K562 (cell line): Measurements from ENCODE around the gene CLCN1. TPM values are rescaled to one million over a fixed set of nuclear protein-coding genes. Genes with fewer than 3 reads are reported as not detected.

Source experiments
- CXXC5 ChIP-seq: fragments of 250-450 bp; sonication (Bioruptor Pico); IDR thresholded peaks from 2 replicates; pipeline ENCODE4 v1.8.0; 2022; ENCODE audit warnings: inconsistent platforms, mild to moderate bottlenecking, moderate library complexity
- EHMT2 ChIP-seq: fragments of 450-650 bp; IDR thresholded peaks from 2 replicates; pipeline ENCODE4 v1.6.1; 2018; ENCODE audit warnings: antibody characterized with exemption
- MTA3 ChIP-seq: fragments of 450-650 bp; formaldehyde crosslinking; IDR thresholded peaks from 2 replicates; pipeline ENCODE4 v1.6.1; 2017; ENCODE audit warnings: mild to moderate bottlenecking, borderline replicate concordance
- RBM22 ChIP-seq: fragments of 200-400 bp; formaldehyde crosslinking; IDR thresholded peaks from 2 replicates; pipeline ENCODE4 v1.6.1; 2018; ENCODE audit warnings: low read length, low read depth; ENCODE audit not compliant: poor library complexity, severe bottlenecking
- TARDBP ChIP-seq: fragments of 450-650 bp; IDR thresholded peaks from 2 replicates; pipeline ENCODE4 v1.6.1; 2016
- WHSC1 ChIP-seq: IDR thresholded peaks from one replicate; pipeline ENCODE4 v1.6.1; 2012; ENCODE audit warnings: low read length, control low read depth, inconsistent platforms
- ZNF507 ChIP-seq: conservative IDR thresholded peaks from 2 replicates; pipeline ENCODE4 v1.6.1; 2017; ENCODE audit warnings: missing genetic modification characterization, missing compliant biosample characterization
- polyA plus RNA-seq, 8 experiments: library from polyadenylated mRNA; depleted of rRNA in 4 of 8; stranded (reverse) in 5 of 8; unstranded in 3 of 8; fragments of >200 nt; fragmentation: Nextera tagmentation in 2 of 8; fragmentation: Illumina TruSeq in 1 of 8; extraction: Ambion mirVana in 2 of 8; extraction: Trizol in 1 of 8; gene quantifications; 2 replicates each; pipeline versions ENCODE4 v1.2.1 to v1.2.3, GENCODE V29; 2011 to 2014; ENCODE audit warnings: inconsistent platforms in 1 of 8, missing spikeins in 1 of 8
- total RNA-seq, 7 experiments: library from RNA; depleted of rRNA in 6 of 7; stranded (reverse); fragments of >200 nt in 6 of 7; fragmentation: Illumina TruSeq in 2 of 7; extraction: Trizol in 2 of 7; gene quantifications; 2 replicates each; pipeline versions ENCODE4 v1.2.1 to v1.2.3, GENCODE V29; 2011 to 2021; ENCODE audit warnings: low replicate concordance in 1 of 7
- TF ChIP-seq, protein P1 (sequence below): fragments of 150-350 bp; IDR thresholded peaks from 2 replicates; pipeline ENCODE4 v1.6.1; 2014; ENCODE audit warnings: low read depth, mild to moderate bottlenecking, low read length, borderline replicate concordance
- TF ChIP-seq, protein P2 (sequence below): sonication (generic); formaldehyde crosslinking; IDR thresholded peaks from 2 replicates; pipeline ENCODE4 v1.8.0; 2022; ENCODE audit warnings: mild to moderate bottlenecking, missing genetic modification reagents
- TF ChIP-seq, protein P3 (sequence below): fragments of 450-650 bp; formaldehyde crosslinking; IDR thresholded peaks from 2 replicates; pipeline ENCODE4 v1.4.0; 2020; ENCODE audit warnings: mild to moderate bottlenecking, moderate library complexity
- TF ChIP-seq, protein P4 (sequence below): fragments of 450-650 bp; IDR thresholded peaks from 2 replicates; pipeline ENCODE4 v1.6.1; 2018; ENCODE audit warnings: mild to moderate bottlenecking, low read depth; ENCODE audit not compliant: partially characterized antibody
- TF ChIP-seq, protein P5 (sequence below): sonication (generic); formaldehyde crosslinking; IDR thresholded peaks from 2 replicates; pipeline ENCODE4 v1.8.0; 2022; ENCODE audit warnings: mild to moderate bottlenecking, missing genetic modification reagents
- TF ChIP-seq, protein P6 (sequence below): fragments of 450-650 bp; formaldehyde crosslinking; IDR thresholded peaks from 2 replicates; pipeline ENCODE4 v1.4.0; 2020; ENCODE audit warnings: mild to moderate bottlenecking, mixed read lengths

The CLCN1 gene
- total and polyA plus RNA-seq, 9 of the 15 experiments (the other 6 are each of a cell fraction or from before 2014, with no cell fraction given) = 0.01 to 0.11 (median 0.04) TPM; not detected in 4

DNA sequence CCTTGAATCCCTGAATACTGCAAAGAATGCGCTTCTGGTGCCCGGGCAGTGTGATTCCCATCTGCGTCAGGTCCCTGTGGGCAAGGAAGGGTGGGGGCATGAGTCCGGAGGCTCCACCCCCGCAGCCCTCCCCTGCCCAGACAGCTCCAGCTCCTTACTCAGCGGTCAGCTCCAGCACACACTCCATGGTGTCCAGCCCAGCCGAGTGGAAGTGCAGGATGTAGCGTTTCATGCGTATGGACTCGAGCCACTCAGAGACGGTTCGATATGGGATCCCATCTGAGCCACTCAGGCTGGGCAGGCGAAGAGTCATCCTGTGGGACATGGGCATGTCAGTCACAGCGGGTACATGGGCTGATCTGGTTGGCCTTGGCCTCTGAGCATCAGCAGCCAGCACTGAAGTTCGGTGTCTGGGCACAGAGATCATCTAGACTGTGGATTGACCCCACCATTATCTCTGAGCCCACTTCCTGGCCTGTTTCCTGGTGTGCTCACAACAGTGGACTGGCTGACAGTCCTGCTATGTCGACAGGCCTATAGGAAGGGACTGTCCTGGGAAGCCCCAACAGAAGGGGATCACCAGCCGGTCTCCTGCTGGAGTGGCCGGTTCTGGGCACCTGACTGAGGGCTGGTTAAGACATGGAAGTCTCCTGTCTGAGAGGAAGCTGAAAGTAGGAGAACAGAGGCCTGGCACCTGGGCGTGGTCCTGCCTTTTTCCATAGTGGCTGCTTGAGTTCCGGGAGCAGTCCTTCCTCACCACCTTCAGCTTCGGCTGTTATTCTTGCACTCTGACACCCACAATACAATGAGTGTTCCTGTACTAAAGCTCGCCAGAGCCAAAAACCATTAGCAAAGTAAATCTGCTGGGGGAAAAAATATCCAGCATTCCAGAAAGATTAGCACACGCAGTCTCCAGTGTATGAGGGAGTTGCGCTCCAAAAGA, 75.8 kb downstream of the CLCN1 start (continued):
- TF ChIP-seq, protein P1, sequence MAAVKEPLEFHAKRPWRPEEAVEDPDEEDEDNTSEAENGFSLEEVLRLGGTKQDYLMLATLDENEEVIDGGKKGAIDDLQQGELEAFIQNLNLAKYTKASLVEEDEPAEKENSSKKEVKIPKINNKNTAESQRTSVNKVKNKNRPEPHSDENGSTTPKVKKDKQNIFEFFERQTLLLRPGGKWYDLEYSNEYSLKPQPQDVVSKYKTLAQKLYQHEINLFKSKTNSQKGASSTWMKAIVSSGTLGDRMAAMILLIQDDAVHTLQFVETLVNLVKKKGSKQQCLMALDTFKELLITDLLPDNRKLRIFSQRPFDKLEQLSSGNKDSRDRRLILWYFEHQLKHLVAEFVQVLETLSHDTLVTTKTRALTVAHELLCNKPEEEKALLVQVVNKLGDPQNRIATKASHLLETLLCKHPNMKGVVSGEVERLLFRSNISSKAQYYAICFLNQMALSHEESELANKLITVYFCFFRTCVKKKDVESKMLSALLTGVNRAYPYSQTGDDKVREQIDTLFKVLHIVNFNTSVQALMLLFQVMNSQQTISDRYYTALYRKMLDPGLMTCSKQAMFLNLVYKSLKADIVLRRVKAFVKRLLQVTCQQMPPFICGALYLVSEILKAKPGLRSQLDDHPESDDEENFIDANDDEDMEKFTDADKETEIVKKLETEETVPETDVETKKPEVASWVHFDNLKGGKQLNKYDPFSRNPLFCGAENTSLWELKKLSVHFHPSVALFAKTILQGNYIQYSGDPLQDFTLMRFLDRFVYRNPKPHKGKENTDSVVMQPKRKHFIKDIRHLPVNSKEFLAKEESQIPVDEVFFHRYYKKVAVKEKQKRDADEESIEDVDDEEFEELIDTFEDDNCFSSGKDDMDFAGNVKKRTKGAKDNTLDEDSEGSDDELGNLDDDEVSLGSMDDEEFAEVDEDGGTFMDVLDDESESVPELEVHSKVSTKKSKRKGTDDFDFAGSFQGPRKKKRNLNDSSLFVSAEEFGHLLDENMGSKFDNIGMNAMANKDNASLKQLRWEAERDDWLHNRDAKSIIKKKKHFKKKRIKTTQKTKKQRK = no peak
- no peak for TF ChIP-seq ZNF507
- TF ChIP-seq CXXC5 (CRISPR knock-in tag) = no peak
- TF ChIP-seq EHMT2 = no peak
- TF ChIP-seq TARDBP = no peak
- TF ChIP-seq, protein P2, sequence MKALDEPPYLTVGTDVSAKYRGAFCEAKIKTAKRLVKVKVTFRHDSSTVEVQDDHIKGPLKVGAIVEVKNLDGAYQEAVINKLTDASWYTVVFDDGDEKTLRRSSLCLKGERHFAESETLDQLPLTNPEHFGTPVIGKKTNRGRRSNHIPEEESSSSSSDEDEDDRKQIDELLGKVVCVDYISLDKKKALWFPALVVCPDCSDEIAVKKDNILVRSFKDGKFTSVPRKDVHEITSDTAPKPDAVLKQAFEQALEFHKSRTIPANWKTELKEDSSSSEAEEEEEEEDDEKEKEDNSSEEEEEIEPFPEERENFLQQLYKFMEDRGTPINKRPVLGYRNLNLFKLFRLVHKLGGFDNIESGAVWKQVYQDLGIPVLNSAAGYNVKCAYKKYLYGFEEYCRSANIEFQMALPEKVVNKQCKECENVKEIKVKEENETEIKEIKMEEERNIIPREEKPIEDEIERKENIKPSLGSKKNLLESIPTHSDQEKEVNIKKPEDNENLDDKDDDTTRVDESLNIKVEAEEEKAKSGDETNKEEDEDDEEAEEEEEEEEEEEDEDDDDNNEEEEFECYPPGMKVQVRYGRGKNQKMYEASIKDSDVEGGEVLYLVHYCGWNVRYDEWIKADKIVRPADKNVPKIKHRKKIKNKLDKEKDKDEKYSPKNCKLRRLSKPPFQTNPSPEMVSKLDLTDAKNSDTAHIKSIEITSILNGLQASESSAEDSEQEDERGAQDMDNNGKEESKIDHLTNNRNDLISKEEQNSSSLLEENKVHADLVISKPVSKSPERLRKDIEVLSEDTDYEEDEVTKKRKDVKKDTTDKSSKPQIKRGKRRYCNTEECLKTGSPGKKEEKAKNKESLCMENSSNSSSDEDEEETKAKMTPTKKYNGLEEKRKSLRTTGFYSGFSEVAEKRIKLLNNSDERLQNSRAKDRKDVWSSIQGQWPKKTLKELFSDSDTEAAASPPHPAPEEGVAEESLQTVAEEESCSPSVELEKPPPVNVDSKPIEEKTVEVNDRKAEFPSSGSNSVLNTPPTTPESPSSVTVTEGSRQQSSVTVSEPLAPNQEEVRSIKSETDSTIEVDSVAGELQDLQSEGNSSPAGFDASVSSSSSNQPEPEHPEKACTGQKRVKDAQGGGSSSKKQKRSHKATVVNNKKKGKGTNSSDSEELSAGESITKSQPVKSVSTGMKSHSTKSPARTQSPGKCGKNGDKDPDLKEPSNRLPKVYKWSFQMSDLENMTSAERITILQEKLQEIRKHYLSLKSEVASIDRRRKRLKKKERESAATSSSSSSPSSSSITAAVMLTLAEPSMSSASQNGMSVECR (CRISPR knock-in tag) = no peak
- TF ChIP-seq, protein P3, sequence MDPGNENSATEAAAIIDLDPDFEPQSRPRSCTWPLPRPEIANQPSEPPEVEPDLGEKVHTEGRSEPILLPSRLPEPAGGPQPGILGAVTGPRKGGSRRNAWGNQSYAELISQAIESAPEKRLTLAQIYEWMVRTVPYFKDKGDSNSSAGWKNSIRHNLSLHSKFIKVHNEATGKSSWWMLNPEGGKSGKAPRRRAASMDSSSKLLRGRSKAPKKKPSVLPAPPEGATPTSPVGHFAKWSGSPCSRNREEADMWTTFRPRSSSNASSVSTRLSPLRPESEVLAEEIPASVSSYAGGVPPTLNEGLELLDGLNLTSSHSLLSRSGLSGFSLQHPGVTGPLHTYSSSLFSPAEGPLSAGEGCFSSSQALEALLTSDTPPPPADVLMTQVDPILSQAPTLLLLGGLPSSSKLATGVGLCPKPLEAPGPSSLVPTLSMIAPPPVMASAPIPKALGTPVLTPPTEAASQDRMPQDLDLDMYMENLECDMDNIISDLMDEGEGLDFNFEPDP (CRISPR knock-in tag) = no peak
- TF ChIP-seq, protein P4, sequence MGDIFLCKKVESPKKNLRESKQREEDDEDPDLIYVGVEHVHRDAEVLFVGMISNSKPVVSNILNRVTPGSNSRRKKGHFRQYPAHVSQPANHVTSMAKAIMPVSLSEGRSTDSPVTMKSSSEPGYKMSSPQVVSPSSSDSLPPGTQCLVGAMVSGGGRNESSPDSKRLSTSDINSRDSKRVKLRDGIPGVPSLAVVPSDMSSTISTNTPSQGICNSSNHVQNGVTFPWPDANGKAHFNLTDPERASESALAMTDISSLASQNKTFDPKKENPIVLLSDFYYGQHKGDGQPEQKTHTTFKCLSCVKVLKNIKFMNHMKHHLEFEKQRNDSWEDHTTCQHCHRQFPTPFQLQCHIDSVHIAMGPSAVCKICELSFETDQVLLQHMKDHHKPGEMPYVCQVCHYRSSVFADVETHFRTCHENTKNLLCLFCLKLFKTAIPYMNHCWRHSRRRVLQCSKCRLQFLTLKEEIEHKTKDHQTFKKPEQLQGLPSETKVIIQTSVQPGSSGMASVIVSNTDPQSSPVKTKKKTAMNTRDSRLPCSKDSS = no peak
- TF ChIP-seq, protein P5, sequence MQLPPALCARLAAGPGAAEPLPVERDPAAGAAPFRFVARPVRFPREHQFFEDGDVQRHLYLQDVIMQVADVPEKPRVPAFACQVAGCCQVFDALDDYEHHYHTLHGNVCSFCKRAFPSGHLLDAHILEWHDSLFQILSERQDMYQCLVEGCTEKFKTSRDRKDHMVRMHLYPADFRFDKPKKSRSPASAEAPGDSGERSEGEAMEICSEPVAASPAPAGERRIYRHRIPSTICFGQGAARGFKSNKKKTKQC (CRISPR knock-in tag) = no peak
- no peak for TF ChIP-seq RBM22
- no peak for TF ChIP-seq MTA3
- TF ChIP-seq WHSC1 = peak; percentile 69
- TF ChIP-seq, protein P6, sequence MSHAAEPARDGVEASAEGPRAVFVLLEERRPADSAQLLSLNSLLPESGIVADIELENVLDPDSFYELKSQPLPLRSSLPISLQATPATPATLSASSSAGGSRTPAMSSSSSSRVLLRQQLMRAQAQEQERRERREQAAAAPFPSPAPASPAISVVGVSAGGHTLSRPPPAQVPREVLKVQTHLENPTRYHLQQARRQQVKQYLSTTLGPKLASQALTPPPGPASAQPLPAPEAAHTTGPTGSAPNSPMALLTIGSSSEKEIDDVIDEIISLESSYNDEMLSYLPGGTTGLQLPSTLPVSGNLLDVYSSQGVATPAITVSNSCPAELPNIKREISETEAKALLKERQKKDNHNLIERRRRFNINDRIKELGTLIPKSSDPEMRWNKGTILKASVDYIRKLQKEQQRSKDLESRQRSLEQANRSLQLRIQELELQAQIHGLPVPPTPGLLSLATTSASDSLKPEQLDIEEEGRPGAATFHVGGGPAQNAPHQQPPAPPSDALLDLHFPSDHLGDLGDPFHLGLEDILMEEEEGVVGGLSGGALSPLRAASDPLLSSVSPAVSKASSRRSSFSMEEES (CRISPR knock-in tag) = no peak
